ENCODE measurements around the gene LRMDA.
"Not testable (repeated sequence)": the region's sequence is repeated elsewhere in the genome, so short reads cannot be mapped to it uniquely, and the experiment has no call there.

LRMDA gene

DNA sequence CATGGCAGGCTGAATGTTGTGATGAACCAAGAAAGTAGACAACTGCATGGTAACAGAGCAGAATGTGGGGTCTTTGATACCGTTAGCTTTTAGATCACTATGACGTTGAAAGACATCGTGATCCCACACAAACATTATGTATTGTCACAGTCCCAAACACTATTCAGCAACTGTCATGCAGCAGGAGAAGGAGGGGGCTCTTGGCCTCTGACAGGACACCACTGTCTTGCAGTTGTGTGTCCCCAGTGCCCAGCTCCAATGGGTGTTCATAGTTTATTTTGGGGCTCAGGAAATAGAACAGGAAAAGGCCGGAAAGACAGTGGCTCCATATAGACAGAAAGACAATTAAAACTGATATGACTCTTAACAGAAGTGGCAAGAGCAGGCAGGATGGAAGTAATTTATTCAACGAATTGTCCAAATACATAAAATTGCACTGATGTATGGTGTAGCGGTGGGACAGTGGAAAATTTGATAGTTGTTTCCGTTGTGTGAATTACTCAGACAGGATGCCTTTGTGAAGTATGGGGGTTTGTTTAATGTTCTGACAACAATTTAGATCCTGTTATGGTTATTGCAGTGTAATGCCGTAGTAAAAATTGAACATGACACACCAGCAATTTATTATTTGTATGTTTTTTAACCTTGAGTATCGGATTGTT is 292.0 kb downstream of the LRMDA start:
- no peak for DNase-seq

DNA sequence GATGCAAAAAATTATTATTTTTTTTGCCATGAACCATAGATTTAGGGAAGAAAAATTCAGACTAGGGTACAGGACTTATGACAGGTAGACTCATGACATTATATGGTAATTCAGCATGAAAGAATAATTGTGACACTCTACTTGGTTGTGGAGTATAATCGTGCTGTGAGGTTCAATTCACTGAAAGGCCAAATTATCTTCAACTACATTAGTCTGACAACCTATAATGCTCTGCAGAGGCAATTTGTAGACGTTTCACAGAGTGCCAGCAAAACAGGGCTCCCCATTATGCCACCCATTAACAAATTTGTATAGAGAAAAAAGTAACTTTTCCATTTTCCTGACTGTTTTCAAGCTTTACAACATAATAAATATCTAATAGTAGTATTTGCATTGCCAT is 292.6 kb downstream of the LRMDA start:
- DNase-seq = no peak

DNA sequence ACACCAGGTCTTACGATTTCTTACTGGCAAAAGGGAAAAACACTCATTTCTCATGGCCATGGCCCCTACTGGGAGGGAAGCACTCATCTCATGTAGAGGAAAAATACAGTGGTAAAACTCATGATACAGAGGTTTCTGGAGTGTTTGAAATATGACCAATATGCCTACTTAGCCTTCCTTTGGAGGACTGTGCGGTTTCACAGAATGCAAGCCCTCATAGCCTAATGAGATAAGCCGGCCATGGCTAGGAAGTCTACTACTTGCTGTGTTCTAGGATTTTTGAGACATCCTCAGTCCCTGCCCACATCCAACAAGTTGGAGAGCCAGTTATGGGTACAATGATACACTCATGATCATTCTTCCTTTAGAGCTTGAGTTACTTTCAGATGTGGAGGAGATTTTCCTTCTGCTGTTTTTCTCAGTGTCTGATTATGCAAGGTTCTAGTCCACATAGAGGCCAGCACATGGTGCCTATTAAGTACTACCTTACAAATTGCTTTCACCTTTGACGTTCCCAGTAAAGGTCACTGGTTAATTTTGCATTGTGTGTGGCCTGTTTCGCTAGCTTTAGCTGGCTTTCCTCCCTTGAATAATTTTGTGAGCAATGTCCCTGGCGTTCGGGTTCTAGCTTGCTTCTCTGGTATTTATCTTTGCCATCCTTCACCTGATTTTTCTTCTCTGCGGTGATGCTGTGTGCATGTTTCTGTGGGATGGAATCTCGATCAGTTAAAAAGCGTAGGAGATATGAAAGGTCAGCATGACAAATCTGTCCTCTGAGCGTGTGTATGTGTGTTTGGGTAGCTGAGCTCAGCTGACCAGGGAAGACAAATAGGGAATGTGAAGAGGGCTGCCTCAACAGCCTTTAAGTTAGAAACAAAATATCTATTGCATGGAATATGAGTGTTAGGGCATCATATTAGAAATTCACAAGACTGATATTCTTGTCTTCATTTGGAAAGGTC is 295.4 kb downstream of the LRMDA start:
- no peak for DNase-seq

DNA sequence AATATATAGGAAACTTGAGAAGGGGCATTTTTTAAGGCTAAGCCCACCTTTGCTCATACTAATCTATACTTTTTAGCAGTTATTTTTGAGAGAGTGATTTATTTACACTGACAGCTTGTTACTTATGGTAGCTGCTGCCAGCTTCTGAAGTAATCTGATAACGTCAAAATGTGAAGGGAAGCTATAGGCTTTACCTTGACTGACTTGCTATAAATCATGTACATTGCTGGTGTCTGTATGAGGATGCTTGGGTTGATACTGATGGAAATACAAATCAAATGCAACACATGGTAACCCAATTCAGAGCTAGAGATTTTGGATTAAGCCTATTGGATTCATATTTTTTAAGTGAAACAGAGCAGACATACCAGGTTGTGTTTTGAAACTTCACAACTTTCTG is 299.4 kb downstream of the LRMDA start:
- DNase-seq = no peak

DNA sequence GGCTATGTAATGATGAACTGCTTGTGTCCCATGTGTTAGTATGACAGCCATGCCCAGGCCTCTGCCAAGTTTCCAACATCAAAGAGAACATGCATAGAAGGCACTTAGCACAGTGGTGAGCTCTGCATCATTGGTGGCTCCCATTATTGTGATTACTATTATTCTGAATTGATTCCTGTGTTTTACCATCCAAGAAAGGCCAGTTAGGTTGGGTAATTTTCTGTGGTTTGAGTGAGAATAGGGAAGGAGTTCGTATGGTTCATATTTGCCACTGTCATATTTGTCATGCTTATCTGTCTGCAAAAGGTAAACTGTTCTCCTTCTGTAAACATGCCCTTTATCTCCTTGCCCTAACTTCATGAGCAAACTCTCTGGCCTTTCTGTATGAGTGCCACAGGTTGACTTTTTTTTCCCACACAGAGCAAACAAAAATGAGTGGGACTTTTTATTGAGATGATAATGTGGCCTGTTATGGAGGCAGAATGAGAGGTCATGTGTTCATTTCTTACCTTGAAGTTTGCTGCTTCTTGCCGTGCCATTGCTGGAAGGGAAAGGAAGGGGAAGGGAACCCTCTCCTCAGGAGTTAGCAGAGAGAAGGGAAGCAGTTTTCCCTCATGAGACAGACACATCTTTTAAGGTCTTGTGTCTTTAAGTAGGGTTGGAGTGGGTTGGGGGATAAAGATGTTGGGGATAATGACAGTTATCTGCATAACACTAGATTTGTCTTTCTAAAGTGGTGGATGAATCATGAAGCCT is 301.9 kb downstream of the LRMDA start:
- no peak for DNase-seq

DNA sequence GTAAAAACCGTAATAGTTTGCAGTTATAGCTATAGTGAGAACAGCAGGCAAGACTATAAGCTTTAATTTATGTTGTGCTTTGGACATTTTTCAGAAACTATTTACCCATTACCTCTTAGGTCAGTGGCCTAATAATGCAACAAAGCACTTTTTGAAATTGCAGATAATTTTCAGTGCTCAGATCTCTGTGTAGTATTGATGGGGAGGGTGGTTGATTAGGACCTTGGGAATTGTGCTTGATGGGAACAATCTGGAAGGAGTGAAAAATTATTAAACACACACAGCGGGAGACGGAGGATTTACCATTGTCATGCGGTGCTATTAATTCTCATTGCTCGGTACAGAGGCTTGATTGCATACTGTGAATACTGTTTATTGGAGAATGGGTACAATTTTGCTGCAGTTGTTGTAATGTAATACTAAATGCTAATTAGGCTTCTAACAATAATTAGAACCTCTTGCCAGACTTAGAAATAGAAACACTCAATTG is 304.8 kb downstream of the LRMDA start:
- DNase-seq = no peak

DNA sequence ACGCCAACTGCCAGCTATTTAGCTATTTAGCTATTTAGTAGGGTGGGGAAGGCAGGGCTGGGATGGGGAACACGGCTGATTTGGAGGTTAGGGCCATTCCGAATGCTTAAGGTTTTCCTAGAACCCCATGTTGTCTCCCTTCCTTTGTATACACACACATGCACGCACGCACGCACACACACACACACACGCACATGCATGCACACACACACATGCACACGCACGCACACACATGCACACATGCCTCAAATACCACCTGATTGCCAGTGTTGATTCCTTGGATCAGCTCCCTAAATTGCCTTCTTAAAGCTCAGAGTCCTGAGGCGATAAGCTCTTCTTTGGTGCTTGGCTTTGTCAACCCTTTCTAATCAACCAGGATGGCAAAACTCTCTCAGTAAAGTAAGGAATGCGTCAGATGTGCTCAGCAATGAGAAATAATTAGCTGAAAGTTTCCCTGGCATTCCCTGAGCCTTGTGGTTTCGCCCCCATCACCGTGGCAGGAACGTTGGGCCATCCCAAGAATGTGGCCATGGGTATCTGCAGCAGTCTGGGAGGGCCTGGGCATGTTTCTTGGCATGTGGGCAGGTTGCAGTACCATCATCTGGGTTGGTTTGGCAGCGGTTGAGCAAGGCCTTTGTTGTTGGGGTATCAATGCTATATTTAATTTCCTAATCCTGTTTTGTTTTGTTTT is 305.6 kb downstream of the LRMDA start:
- DNase-seq = no peak

DNA sequence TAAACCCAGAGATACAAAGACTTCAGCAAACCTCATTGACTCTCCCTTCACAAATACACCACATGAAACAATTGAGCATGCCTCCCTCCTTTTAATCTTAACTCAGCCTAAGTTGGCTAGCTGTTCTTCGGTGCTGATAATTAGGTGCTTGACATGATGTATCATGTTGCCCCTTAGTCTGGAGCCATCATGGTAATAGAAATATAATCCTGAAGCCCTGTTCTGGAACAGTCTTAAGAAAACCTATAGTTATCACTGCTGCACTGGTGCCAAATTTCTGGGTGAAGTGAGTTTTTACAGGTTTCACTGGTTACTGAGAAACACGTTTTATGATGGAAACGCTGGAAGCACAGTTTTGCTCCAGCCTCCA is 306.1 kb downstream of the LRMDA start:
- DNase-seq = no peak

DNA sequence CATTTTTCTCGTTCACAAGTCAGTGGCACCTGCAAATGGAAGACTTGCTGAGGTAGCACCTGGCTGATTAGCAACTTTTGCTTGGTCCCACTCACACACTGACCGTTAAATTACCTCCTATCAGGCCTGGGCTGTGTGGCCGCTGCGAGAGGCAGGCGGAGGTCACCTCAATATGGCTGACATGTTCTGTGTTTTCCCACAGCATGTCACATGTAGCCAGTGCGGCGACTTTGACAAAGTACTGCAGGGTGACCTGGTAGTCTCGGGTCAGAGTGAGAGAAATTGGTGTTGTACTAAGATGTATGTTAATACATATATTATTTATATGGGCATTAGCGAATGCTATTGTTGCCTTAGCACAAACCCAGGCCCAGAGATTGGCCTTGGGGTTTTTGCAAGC is 307.5 kb downstream of the LRMDA start:
- no peak for DNase-seq

DNA sequence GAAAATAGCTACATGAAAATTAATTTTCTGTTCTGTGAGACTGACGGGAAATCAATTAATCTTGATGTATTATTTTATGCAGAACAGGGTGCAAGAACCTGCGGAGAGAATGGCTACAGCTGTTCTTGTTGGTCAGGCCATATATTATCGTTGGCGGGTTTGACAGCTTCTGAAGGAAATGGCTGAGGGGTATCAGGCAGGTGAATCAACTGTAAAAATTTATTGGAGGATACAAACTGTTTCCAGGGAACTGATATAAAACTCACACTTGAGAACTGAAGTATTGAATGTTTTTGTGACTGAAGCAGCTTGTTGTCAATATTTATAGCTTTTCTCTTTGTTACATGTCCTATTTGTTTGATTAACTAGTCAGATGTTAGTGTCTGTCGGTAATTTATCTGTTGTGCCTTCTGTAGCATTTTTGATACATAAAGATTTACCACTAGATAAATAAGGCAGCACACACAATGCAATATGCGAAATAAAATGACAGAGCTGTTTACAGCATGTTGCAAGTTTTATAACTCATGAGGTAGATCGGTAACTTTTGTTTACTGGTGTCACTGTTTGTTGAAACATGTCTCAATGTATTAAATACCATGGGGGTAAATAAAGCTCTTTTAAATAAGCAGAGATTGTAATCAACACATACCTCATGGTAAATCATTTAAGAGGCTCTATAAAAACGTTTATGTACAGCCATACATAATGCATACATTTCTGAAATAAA is 308.2 kb downstream of the LRMDA start:
- no peak for DNase-seq

DNA sequence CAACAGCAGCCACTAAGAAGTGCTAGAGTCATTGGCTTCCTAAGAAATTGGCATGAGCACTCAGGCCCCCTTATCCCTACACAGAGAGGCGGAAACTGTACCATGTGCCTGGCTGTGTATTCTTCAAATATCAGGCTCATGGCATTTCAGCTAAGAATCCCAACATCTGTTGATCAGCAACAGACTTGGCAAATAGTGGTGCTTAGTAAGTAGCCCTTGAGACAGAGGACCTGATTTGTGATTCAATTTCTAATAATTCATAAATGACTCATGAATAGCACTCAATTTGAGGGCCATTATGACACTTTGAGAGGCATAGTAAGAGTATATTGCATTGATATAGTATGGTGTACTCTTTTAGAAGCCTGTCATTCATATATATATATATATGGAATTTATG is 309.1 kb downstream of the LRMDA start:
- no peak for DNase-seq

DNA sequence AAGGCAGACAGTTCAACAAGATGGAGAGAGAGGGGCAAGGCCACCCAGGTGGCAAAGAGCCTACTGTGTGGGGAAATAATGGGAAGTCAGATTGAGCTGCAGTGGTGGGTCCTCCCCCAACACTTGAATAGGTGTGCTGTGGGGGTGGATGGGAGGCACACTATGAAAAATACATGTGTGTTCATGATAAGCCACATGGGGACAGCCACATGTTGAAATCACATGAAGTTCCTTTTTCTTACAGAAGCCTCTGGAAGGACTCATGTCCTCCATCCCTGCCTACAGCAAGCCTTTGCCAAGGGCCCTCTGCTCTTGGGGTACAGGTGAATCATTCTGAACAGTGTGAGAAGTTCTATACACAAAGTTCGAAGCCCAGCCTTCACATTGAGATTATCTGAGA is 310.9 kb downstream of the LRMDA start:
- DNase-seq = no peak

DNA sequence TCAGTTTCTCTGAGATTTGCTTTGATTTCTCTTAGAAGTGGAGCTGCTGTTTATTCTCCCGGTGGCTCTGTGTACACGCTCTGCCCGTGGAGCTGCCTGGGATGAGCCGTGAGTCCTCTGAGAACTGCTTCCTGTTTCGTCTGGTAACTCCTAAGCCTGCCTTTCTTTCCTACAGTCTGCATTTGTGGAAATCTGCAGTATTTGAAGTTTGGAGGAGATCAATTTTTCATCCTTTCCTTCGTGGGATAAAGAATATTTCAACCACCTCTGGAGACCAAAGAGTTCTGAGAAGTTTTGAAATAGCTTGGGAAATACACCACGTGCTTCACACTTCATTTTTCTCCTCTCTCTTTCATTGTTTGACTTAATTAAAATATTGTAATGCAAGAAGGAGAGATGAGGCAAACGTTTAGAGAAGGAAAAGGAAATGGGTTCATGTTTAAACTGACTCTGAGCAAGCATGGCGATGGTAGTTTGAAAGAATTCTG is 311.9 kb downstream of the LRMDA start:
- DNase-seq = no peak

DNA sequence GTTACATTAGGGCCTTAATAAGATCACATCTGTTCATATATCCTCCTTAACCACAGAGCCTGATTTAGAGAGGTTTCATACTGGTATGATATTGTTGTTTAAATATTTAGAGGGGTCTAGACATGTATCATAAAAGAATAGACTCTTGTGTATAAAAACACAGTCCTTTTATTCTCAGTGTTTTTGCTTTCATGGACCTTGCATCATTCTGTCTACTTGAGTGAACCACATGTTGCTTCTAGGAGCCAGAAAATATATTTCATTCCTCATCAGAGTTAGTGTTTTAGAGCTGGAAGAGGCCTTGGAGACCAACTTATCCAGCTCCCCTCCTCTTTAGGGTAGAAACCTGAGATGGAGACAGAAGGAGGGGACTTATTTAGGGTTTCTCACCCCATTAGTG is 312.8 kb downstream of the LRMDA start:
- no peak for DNase-seq

DNA sequence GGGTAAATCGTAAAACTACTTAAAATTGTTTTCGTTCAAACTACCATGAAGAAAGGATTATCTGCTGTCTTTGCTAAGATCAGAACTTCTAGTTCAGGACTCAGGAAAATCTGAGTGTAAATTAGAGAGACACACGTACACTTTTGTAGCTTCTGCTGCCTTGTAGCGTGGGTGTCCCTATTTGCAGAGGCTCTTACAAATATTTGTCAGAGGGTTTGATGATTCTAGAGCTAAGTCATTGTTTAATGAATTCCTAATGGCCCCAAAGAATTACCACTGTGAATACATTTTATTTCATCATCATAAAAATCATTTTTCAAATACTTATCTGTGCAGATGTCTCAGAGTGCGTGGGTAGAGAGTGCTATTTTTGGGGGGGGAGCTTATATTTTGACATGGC is 314.9 kb downstream of the LRMDA start:
- DNase-seq = no peak

DNA sequence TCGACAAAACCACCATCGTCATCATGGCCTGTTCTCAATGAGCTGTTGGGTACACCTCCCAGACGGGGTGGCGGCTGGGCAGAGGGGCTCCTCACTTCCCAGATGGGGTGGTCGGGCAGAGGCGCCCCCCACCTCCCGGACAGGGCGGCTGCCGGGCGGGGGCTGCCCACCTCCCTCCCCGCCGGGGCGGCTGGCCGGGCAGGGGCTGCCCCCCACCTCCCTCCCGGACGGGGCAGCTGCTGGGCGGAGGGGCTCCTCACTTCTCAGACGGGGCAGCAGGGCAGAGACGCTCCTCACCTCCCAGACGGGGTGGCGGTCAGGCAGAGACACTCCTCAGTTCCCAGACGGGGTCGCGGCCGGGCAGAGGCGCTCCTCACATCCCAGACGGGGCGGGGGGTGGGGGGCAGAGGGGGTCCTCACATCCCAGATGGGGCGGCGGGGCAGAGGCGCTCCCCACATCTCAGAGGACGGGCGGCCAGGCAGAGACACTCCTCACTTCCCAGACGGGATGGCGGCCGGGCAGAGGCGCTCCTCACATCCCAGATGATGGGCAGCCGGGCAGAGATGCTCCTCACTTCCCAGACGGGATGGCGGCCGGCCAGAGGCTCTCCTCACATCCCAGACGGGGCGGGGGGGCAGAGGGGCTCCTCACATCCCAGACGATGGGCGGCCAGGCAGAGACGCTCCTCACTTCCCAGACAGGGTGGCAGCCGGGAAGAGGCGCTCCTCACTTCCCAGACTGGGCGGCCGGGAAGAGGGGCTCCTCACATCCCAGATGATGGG is 318.9 kb downstream of the LRMDA start:
- not testable (repeated sequence) for DNase-seq

DNA sequence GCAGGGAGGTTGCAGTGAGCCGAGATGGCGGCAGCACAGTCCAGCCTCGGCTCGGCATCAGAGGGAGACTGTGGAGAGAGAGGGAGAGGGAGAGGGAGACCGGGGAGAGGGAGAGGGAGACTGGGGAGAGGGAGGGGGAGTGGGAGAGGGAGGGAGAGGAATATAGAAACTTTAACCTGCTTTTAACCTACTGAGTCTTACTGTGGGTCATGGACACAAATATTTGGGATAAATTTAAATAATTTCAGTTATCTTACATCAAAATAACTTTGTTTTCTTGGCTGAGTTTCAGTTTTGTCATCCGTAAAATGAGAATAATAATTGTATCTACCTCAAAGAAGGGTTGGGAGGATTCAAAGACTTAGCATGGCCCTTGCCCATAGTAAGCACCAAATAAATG is 319.8 kb downstream of the LRMDA start:
- no peak for DNase-seq

DNA sequence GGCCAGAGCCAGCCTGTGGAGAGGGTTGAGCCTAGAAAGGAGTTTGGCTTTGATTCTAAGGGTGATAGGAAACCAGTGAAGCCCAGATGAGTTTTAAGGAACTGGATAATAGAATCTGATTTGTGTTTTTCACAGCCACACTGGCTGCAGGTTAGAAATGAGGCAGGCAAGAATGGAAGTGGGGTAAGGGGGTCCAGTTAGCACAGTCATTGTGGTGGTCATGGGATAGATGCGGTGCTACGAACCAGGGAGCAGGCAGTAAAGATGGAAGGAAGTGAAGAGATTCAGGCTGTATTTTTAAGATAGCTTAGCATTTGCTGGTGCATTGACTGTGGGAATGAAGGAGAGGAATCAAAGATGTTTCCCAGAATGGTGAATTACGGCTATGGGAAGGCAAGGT is 322.2 kb downstream of the LRMDA start:
- no peak for DNase-seq

DNA sequence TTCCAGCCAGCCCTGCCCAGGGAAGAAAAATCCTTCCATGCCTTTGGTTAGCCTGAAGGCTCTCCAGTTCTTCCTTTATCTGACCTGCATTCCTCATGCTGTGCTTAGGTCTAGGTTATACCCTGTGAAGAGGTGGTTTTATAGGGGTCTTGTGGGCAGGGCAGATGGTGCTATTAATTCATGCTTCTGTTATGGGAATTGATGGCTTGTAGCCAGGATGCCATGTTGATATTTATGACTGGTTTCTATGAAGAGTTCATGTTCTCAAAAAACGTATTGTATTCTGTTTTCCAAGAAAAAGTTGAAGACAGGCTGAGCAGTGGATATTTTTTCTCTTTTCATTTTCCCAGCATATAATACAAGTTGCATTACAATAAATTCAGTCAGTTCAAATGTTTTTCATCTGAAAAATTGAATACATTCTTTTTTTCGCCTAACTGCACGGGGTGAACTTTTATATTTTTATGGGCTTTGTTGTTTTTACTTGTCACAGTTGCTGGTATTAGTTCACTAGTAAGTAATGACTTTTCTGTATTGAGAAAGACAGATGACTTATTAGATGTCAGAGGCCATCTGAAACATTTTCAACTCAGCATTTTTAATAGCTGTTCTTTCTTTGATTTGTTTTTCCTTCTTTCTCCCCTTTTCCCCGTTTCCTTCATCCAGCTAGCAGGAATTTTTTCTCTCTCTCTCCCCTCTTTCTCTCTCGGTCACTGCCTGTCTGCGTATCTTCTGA is 322.8 kb downstream of the LRMDA start:
- DNase-seq = peak; percentile 24

DNA sequence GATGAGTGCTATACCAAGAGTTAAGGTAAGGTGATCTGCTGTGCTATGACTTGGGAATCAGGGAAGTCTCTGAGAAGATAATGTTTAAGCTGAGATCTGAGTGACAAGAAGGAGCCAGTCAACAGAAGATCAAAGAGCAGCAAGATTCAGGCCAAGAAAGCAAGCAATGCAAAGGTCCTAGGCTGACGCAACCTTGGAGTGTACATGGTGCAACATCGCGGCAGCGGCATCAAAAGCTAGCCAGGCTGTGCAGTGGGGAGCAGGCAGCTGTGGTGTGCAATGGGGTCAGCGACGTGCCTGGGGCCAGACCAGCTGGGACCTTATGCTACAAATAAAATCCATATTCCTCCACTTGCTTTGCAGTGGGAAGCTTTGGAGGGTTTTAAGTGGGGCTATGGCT is 324.1 kb downstream of the LRMDA start:
- DNase-seq = no peak

DNA sequence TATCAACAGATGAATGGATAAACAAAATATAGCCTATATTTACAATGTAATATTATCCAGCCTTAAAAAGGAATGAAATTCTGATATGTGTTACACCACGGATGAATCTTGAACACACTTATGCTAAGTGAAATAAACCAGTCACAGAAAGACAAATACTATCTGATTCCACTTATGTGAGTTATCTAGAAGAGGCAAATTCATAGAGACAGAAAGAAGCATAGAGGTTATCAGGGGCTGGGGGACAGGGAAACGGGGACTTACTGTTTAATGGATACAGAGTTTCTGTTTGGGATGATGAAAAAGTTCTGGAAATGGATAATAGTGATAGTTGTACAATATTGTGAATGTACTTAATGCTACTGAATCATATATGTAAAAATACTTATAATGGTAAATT is 329.9 kb downstream of the LRMDA start:
- no peak for DNase-seq
